AG09319 (cell line): ENCODE measurements around the gene FLNB.

ENCODE experiments used
- DNase-seq: peaks from one replicate; pipeline ENCODE4 v3.0.0-alpha.2; 2010; ENCODE audit warnings: low read depth; ENCODE audit errors: extremely low read depth
- TF ChIP-seq, protein P1 (sequence below): IDR thresholded peaks from 2 replicates; pipeline ENCODE4 v1.5.1; 2011; ENCODE audit warnings: low read depth, mild to moderate bottlenecking, inconsistent platforms, low read length, moderate library complexity

Gene FLNB

DNA sequence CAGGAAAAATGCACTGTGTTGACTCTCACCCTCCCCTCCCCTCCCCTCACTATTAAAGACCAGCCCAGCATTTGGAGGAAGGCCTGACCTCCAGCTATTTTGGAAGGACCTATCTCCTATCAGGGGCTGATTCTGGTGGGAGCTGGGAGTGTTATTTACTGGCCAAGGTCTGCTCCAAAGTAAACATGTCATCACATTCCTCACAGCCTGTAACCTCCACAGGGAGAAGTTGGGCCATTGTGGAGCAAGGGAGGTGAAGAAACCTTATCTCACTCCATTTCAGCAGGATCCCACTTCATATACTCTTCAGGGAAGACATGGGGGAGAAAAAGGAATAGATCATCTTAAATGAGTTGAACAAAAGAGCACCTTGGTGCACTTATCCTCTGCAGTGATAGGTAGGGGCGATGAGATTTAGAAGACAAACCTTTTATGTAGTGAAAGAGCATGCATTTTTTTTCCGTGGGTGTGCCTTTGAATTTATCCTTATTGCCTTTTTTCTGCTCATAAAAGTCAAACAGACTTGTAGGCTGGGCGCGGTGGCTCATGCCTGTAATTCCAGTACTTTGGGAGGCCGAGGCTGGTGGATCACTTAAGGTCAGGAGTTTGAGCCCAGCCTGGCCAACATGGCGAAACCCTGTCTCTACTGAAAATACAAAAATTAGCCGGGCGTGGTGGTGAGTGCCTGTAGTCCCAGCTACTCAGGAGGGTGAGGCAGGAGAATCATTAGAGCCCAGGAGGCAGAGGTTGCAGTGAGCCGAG, 15.6 kb upstream of the FLNB start:
- DNase-seq, result no peak
- TF ChIP-seq, protein P1, sequence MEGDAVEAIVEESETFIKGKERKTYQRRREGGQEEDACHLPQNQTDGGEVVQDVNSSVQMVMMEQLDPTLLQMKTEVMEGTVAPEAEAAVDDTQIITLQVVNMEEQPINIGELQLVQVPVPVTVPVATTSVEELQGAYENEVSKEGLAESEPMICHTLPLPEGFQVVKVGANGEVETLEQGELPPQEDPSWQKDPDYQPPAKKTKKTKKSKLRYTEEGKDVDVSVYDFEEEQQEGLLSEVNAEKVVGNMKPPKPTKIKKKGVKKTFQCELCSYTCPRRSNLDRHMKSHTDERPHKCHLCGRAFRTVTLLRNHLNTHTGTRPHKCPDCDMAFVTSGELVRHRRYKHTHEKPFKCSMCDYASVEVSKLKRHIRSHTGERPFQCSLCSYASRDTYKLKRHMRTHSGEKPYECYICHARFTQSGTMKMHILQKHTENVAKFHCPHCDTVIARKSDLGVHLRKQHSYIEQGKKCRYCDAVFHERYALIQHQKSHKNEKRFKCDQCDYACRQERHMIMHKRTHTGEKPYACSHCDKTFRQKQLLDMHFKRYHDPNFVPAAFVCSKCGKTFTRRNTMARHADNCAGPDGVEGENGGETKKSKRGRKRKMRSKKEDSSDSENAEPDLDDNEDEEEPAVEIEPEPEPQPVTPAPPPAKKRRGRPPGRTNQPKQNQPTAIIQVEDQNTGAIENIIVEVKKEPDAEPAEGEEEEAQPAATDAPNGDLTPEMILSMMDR, result no peak

DNA sequence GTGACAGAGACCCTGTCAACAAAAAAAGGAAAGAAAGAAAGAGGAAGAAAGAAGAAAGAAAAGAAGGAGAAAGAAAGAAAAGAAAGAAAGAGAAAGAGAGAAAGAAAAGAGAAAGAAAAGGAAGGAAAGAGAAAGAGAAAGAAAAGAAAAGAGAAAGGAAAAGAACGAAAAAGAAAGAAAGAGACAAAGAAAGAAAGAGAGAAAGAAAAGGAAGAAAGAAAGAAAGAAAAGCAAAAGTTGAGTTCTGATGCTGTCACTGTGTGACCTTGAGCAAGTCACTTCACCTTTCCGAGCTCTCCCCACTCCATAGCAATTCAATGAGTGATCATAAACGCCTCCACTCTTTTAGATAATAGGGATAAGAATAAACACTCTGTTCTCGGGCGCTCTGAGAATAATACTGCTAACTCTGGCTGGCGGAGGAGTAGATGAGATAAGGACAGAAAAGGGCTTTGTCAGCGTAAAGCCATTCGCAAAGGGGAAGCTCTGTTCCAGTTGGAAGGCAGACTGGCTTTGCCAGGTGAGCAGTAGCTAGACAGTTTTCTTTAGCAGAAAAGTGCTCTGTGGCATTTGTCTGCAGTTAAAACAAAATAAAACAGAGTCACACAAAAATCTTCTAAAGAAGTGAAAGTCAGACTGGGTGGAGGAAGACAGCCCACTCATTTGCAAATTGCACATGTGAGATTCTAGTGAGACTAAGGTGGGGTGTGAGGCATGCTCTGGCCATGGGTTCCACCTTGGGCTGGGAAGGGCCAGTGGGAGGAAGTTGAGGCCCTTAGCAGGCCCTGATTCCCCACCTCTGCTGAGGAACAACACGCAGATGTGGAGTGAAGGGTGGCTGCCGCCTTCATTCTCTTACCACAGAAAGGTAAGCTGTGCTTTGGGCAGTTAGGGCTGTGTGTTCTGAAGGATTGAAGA, 9.6 kb upstream of the FLNB start:
- DNase-seq, result no peak
- TF ChIP-seq, protein P1, result no peak

DNA sequence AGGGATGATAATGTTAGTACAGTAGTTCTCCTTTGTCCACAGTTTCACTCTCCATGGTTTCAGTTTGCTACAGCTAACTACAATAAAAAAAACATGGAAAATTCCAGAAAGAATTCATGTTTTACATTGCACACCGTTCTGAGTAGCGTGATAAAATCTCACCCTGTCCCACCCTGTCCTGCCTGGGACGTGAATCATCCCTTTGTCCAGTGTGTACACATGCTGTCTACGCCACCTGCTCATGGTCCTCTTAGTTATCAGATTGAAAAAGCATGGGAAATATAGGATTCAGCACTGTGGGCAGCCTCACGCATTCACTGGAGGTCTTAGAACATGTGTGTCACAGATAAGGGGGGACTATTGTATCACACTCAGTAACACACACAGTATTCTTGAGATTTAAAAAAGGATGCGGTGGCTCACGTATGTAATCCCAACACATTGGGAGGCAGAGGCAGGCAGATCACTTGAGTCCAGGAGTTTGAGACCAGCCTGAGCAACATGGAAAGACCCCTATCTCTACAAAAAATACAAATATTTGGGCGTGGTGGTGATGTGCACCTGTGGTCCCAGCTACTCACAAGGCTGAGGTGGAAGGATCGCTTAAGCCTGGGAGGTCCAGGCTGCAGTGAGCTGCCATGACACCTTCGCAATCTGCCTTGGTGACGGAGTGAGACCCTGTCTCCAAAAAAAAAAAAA, 8.7 kb upstream of the FLNB start:
- no peak for DNase-seq
- TF ChIP-seq, protein P1, result no peak

DNA sequence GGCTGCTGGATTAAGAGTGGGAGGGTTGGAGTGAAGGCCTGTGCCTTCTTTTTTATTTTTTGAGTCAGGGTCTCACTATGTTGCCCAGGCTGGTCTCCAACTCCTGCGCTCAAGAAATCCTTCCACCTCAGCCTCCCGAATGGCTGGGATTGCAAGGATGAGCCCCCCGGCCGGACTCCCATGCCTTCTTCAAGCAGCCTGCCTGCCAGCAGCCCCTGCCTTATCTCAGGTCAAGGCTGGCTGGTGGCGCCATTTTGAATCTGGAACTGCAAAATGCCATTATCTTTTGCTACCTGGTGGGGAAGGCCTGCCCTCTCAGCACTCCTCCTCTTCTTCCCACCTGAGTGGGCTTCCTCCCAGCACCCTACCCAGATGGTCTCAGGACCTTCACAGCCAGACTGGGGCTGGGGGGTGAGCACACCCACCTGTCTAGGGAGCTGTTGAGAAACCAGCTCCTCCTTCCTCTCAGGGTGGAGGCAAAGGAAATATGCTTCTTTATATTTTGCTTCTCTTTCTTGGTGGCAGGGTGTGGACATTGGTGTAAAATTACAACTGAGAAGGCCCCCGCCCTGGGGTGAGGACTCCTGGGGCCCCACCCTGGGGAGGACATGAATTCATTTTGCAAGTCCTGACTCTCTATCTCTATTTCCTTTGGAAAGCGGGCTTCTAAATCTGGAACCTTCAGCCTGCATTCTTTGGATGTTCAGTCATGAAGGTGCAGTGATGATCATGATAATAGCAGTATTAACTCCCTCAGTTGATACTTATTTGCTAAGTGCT, 7.7 kb upstream of the FLNB start:
- TF ChIP-seq, protein P1, result no peak
- no peak for DNase-seq

DNA sequence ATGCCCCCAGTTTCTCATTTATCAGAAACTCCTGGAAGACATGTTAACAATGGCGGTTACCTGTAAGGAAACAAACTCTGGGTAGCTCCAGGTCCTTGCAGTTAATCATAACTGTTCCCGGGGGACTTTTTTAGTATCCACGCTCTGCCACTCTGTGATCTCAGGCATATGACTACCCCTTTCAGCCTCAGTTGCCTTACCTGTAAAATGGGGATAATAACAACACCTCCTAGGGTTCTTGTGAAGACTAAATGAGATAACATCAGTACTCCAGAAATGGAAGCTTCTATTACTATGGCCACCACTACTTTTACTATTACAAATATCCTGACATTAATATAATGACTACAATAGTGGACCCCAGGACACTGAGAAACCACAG, 7.1 kb upstream of the FLNB start:
- DNase-seq, result no peak
- TF ChIP-seq, protein P1, result no peak

DNA sequence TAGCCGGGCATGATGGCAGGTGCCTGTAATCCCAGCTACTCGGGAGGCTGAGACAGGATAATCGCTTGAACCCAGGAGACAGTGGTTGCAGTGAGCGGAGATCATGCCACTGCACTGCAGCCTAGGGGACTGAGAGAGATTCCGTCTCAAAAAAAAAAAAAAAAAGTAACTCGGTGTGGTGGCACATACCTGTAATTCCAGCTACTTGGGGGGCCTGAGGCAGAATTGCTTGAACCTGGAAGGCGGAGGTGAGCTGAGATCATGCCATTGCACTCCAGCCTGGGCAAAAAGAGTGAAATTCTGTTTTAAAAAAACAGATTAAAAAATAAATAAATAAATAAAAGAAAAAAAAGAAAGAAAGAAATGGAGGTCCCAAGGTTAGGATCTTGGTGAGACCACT, 6.2 kb upstream of the FLNB start:
- no peak for DNase-seq
- TF ChIP-seq, protein P1, result no peak
